Loucy (cell line): Measurements from ENCODE around the gene GTF2F1.

ENCODE experiments used
- H2AFZ ChIP-seq: fragments of 200-600 bp; sonication (generic); 2 replicates; pipeline ENCODE4 v1.6.0; 2016; ENCODE audit warnings: antibody characterized with exemption, mild to moderate bottlenecking, low read length, moderate library complexity
- H3F3A ChIP-seq: fragments of 200-600 bp; 2 replicates; pipeline ENCODE4 v1.6.0; 2016; ENCODE audit warnings: antibody characterized with exemption, low read depth, mild to moderate bottlenecking
- H3K27me3 ChIP-seq: fragments of 200-600 bp; sonication (generic); 2 replicates; pipeline ENCODE4 v1.6.1; 2014; ENCODE audit warnings: low read length, mild to moderate bottlenecking; ENCODE audit not compliant: insufficient read depth, poor library complexity, severe bottlenecking
- H3K36me3 ChIP-seq: fragments of 200-600 bp; sonication (generic); 2 replicates; pipeline ENCODE4 v1.6.1; 2016; ENCODE audit warnings: low read length; ENCODE audit not compliant: insufficient read depth
- H3K4me1 ChIP-seq: fragments of 200-600 bp; sonication (generic); 2 replicates; pipeline ENCODE4 v1.5.1; 2014; ENCODE audit warnings: low read length, mild to moderate bottlenecking; ENCODE audit not compliant: insufficient read depth, poor library complexity, severe bottlenecking
- H3K4me2 ChIP-seq: fragments of 200-600 bp; sonication (generic); 2 replicates; pipeline ENCODE4 v1.6.0; 2014; ENCODE audit warnings: antibody characterized with exemption, low read length, low read depth, mild to moderate bottlenecking; ENCODE audit not compliant: poor library complexity, severe bottlenecking
- H3K4me3 ChIP-seq: fragments of 200-600 bp; sonication (generic); 2 replicates; pipeline ENCODE4 v1.5.1; 2014; ENCODE audit warnings: low read length, mild to moderate bottlenecking, mixed read lengths; ENCODE audit not compliant: poor library complexity, severe bottlenecking
- H3K79me2 ChIP-seq: fragments of 200-600 bp; sonication (generic); 2 replicates; pipeline ENCODE4 v1.6.1; 2014; ENCODE audit warnings: low read length; ENCODE audit not compliant: insufficient read depth
- H3K9ac ChIP-seq: fragments of 200-600 bp; sonication (generic); 2 replicates; pipeline ENCODE4 v1.6.0; 2014; ENCODE audit warnings: mild to moderate bottlenecking, low read depth, low read length, moderate library complexity; ENCODE audit not compliant: poor library complexity, severe bottlenecking
- H3K9me2 ChIP-seq: fragments of 200-600 bp; sonication (generic); replicated peaks from 2 replicates; pipeline ENCODE4 v1.6.1; 2016; ENCODE audit warnings: low read depth, low read length, mixed read lengths
- H3K9me3 ChIP-seq: fragments of 200-600 bp; sonication (generic); 2 replicates; pipeline ENCODE4 v1.6.1; 2014; ENCODE audit warnings: mild to moderate bottlenecking, antibody characterized with exemption, low read length, low read depth; ENCODE audit not compliant: insufficient read depth
- H4K20me1 ChIP-seq: fragments of 200-600 bp; sonication (generic); 2 replicates; pipeline ENCODE4 v1.6.0; 2014; ENCODE audit warnings: antibody characterized with exemption, low read length, mild to moderate bottlenecking; ENCODE audit not compliant: insufficient read depth, poor library complexity, severe bottlenecking
- EZH2phosphoT487 ChIP-seq: fragments of 200-600 bp; IDR thresholded peaks from 2 replicates; pipeline ENCODE4 v1.6.1; 2018; ENCODE audit warnings: antibody characterized with exemption, mild to moderate bottlenecking, moderate library complexity, borderline replicate concordance
- TF ChIP-seq, protein P1 (sequence below): fragments of 200-600 bp; sonication (generic); conservative IDR thresholded peaks from 2 replicates; pipeline ENCODE4 v1.5.1; 2014; ENCODE audit warnings: mild to moderate bottlenecking, antibody characterized with exemption, low read length

The GTF2F1 gene

GRCh38 chr19:6416658-6417405 lies 23.9 kb upstream of the GTF2F1 start:
- TF ChIP-seq EZH2phosphoT487 = no peak
- TF ChIP-seq, protein P1, sequence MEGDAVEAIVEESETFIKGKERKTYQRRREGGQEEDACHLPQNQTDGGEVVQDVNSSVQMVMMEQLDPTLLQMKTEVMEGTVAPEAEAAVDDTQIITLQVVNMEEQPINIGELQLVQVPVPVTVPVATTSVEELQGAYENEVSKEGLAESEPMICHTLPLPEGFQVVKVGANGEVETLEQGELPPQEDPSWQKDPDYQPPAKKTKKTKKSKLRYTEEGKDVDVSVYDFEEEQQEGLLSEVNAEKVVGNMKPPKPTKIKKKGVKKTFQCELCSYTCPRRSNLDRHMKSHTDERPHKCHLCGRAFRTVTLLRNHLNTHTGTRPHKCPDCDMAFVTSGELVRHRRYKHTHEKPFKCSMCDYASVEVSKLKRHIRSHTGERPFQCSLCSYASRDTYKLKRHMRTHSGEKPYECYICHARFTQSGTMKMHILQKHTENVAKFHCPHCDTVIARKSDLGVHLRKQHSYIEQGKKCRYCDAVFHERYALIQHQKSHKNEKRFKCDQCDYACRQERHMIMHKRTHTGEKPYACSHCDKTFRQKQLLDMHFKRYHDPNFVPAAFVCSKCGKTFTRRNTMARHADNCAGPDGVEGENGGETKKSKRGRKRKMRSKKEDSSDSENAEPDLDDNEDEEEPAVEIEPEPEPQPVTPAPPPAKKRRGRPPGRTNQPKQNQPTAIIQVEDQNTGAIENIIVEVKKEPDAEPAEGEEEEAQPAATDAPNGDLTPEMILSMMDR = no peak
- Histone ChIP-seq H2AFZ (no peak overlapping the region), H3K4me1 (peaks cover 3% of the 10 kb centered on the region), H3F3A (no peaks in the 10 kb centered on the region), H3K79me2 (peaks cover 46% of the 10 kb centered on the region), H3K4me3 (no peak overlapping the region), H3K9me2 (no peaks in the 10 kb centered on the region), H3K27me3 (no peaks in the 10 kb centered on the region), H4K20me1 (peaks cover 74% of the 10 kb centered on the region), H3K9ac (no peak overlapping the region), H3K4me2 (no peak overlapping the region), H3K9me3 (no peaks in the 10 kb centered on the region), H3K36me3 (peaks cover 86% of the 10 kb centered on the region)

GRCh38 chr19:6415591-6416190 lies 22.7 kb upstream of the GTF2F1 start:
- no peak overlapping the region for H3K4me3 ChIP-seq
- H3K4me2 ChIP-seq = no peak overlapping the region
- H3F3A ChIP-seq = no peaks in the 10 kb centered on the region
- no peak overlapping the region for H3K9ac ChIP-seq
- no peaks in the 10 kb centered on the region for H3K4me1 ChIP-seq
- H4K20me1 ChIP-seq = peaks cover 63% of the 10 kb centered on the region
- H3K79me2 ChIP-seq = peaks cover 35% of the 10 kb centered on the region
- H3K27me3 ChIP-seq = no peaks in the 10 kb centered on the region
- no peaks in the 10 kb centered on the region for H3K9me3 ChIP-seq
- TF ChIP-seq, protein P1 = no peak
- TF ChIP-seq EZH2phosphoT487 = no peak
- H2AFZ ChIP-seq = no peak overlapping the region
- H3K36me3 ChIP-seq = peaks cover 77% of the 10 kb centered on the region
- H3K9me2 ChIP-seq = no peaks in the 10 kb centered on the region

- peaks cover 28% of the 10 kb centered on the region for H3K79me2 ChIP-seq
- H3F3A ChIP-seq = no peaks in the 10 kb centered on the region
- H3K9me2 ChIP-seq = no peaks in the 10 kb centered on the region
- H3K27me3 ChIP-seq = no peaks in the 10 kb centered on the region
- H2AFZ ChIP-seq = no peak overlapping the region
- H3K4me3 ChIP-seq = no peak overlapping the region
- peaks cover 56% of the 10 kb centered on the region for H4K20me1 ChIP-seq
- no peak for TF ChIP-seq EZH2phosphoT487
- TF ChIP-seq, protein P1 = no peak
- no peak overlapping the region for H3K4me2 ChIP-seq
- peaks cover 70% of the 10 kb centered on the region for H3K36me3 ChIP-seq
- H3K9ac ChIP-seq = no peak overlapping the region
- H3K4me1 ChIP-seq = no peaks in the 10 kb centered on the region
- H3K9me3 ChIP-seq = no peaks in the 10 kb centered on the region
Measured at GRCh38 chr19:6414793-6415590, 22.0 kb upstream of the GTF2F1 start.
